ENCODE results near the gene PRR33. TPM values are rescaled to one million over a fixed set of nuclear protein-coding genes. Genes with fewer than 3 reads are reported as not detected.
A peak's percentile ranks its signal among the peaks of the same experiment; 100 is the strongest.

The PRR33 gene
- total and polyA plus RNA-seq, 8 donors, result not detected

GRCh38 chr11:1883346-1884302 is 8.1 kb downstream of the PRR33 start:
- peak in 1 of 6 donors; percentile 56 for DNase-seq
- no peak for ATAC-seq
- intact Hi-C loops (cut with DNase I), result loop anchor here in 1 of 3 donors (5.0 kb wide), 1 partner anchor 269 kb away; no protein-coding TSS in a partner anchor

GRCh38 chr11:1882265-1883238 is 9.1 kb downstream of the PRR33 start:
- WGBS, 2 donors, result 32 to 35% methylated on average over 23 of the region's 23 CpGs
- Histone ChIP-seq H3K36me3 (no peaks in the 10 kb centered on the region), H3K27me3 (no peaks in the 10 kb centered on the region), H3K9me3 (no peaks in the 10 kb centered on the region), H3K27ac (no peak overlapping the region), H3K4me3 (no peak overlapping the region), H3K4me1 (no peaks in the 10 kb centered on the region)
- peak; percentile 76 to 94 (median 91) for TF ChIP-seq CTCF (IDR thresholded peaks at IDR 0.05)
- ATAC-seq (peak; percentile 89 to 95 (median 93)), DNase-seq (peak; percentile 74 to 99 (median 88)), FAIRE-seq (no peak)
- intact Hi-C loops (cut with DNase I), result loop anchor here in 1 of 3 donors (5.0 kb wide), 1 partner anchor 270 kb away; no protein-coding TSS in a partner anchor

More at GRCh38 chr11:1883346-1884302, 8.1 kb downstream of the PRR33 start:
- Histone ChIP-seq H3K27ac (no peak overlapping the region), H3K36me3 (no peaks in the 10 kb centered on the region), H3K27me3 (no peaks in the 10 kb centered on the region), H3K4me1 (no peaks in the 10 kb centered on the region), H3K4me3 (no peak overlapping the region), H3K9me3 (no peaks in the 10 kb centered on the region)
- TF ChIP-seq CTCF (IDR thresholded peaks at IDR 0.05), result no peak
- no peak for FAIRE-seq
- WGBS, 2 donors, result 84 to 87% methylated on average over 14 of the region's 14 CpGs

GRCh38 chr11:1881442-1882264 is 10.0 kb downstream of the PRR33 start:
- 67 to 78% methylated on average over 38 to 43 of the region's 43 CpGs for WGBS, 2 donors
- ATAC-seq, result peak in 2 of 4 donors; percentile 7 to 12
- intact Hi-C loops (cut with DNase I), result loop anchor here in 1 of 3 donors (5.0 kb wide), 1 partner anchor 271 kb away; no protein-coding TSS in a partner anchor

More at GRCh38 chr11:1881442-1882264, 10.0 kb downstream of the PRR33 start:
- Histone ChIP-seq H3K4me1 (no peaks in the 10 kb centered on the region), H3K27me3 (no peaks in the 10 kb centered on the region), H3K36me3 (no peaks in the 10 kb centered on the region), H3K4me3 (no peak overlapping the region), H3K9me3 (no peaks in the 10 kb centered on the region), H3K27ac (no peak overlapping the region)
- FAIRE-seq, result no peak
- no peak for TF ChIP-seq CTCF (IDR thresholded peaks at IDR 0.05)
- peak in 3 of 6 donors; percentile 32 to 73 (median 56) for DNase-seq
